HL-60 (cell line): ENCODE measurements around the gene XYLT1.

Experiments
- POLR2AphosphoS5 ChIP-seq: IDR thresholded peaks from 2 replicates; pipeline ENCODE4 v1.6.1; 2012; ENCODE audit warnings: low read depth
- SPI1 ChIP-seq: IDR thresholded peaks from 2 replicates; pipeline ENCODE4 v1.6.1; 2012; ENCODE audit warnings: low read depth, mild to moderate bottlenecking, borderline replicate concordance
- TF ChIP-seq, protein P1 (sequence below): IDR thresholded peaks from one replicate; pipeline ENCODE4 v1.5.1; 2011; ENCODE audit warnings: low read length, control low read depth, inconsistent platforms; ENCODE audit not compliant: insufficient read depth
- TF ChIP-seq, protein P2 (sequence below): IDR thresholded peaks from 2 replicates; pipeline ENCODE4 v1.6.1; 2012; ENCODE audit warnings: low read depth; ENCODE audit not compliant: insufficient replicate concordance

DNA sequence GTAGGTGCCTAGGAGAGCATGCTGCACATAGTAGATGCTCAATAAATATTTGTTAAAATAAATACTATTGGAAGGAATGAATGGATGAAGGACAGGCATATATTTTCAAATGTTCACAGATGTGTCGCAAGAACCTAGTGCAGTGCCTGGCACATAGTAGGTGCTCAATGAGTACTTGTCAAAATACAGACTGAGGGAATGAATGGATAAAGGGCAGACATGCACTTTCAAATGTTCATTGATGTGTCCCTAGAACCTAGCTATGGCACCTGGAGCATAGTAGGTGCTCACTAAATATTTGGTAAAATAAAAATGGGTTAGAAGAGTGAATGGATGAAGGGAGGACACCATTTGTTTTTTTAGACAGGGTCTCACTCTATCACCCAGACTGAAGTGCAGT is 26.1 kb downstream of the XYLT1 start:
- TF ChIP-seq, protein P1, sequence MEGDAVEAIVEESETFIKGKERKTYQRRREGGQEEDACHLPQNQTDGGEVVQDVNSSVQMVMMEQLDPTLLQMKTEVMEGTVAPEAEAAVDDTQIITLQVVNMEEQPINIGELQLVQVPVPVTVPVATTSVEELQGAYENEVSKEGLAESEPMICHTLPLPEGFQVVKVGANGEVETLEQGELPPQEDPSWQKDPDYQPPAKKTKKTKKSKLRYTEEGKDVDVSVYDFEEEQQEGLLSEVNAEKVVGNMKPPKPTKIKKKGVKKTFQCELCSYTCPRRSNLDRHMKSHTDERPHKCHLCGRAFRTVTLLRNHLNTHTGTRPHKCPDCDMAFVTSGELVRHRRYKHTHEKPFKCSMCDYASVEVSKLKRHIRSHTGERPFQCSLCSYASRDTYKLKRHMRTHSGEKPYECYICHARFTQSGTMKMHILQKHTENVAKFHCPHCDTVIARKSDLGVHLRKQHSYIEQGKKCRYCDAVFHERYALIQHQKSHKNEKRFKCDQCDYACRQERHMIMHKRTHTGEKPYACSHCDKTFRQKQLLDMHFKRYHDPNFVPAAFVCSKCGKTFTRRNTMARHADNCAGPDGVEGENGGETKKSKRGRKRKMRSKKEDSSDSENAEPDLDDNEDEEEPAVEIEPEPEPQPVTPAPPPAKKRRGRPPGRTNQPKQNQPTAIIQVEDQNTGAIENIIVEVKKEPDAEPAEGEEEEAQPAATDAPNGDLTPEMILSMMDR: no peak
- no peak for TF ChIP-seq POLR2AphosphoS5
- TF ChIP-seq, protein P2, sequence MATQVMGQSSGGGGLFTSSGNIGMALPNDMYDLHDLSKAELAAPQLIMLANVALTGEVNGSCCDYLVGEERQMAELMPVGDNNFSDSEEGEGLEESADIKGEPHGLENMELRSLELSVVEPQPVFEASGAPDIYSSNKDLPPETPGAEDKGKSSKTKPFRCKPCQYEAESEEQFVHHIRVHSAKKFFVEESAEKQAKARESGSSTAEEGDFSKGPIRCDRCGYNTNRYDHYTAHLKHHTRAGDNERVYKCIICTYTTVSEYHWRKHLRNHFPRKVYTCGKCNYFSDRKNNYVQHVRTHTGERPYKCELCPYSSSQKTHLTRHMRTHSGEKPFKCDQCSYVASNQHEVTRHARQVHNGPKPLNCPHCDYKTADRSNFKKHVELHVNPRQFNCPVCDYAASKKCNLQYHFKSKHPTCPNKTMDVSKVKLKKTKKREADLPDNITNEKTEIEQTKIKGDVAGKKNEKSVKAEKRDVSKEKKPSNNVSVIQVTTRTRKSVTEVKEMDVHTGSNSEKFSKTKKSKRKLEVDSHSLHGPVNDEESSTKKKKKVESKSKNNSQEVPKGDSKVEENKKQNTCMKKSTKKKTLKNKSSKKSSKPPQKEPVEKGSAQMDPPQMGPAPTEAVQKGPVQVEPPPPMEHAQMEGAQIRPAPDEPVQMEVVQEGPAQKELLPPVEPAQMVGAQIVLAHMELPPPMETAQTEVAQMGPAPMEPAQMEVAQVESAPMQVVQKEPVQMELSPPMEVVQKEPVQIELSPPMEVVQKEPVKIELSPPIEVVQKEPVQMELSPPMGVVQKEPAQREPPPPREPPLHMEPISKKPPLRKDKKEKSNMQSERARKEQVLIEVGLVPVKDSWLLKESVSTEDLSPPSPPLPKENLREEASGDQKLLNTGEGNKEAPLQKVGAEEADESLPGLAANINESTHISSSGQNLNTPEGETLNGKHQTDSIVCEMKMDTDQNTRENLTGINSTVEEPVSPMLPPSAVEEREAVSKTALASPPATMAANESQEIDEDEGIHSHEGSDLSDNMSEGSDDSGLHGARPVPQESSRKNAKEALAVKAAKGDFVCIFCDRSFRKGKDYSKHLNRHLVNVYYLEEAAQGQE: no peak
- TF ChIP-seq SPI1: no peak
